Keratinocyte (primary cell): ENCODE measurements around the gene ZNF23.

Experiments used
- EZH2 ChIP-seq: IDR thresholded peaks from one replicate; pipeline ENCODE4 v1.6.1; 2012; ENCODE audit warnings: inconsistent platforms, mild to moderate bottlenecking, low read length, moderate library complexity
- TF ChIP-seq, protein P1 (sequence below), 3 experiments: IDR thresholded peaks in 1 of 3; conservative IDR thresholded peaks in 1 of 3; optimal IDR thresholded peaks in 1 of 3; 2 replicates in 2 of 3; 3 replicates in 1 of 3; pipeline versions ENCODE3 to v1.5.1; 2011; ENCODE audit warnings: low read length in 3 of 3, mild to moderate bottlenecking in 3 of 3, moderate library complexity in 2 of 3, control low read depth in 1 of 3, inconsistent platforms in 1 of 3; ENCODE audit not compliant: insufficient read depth in 2 of 3; ENCODE audit errors: extremely low read depth in 1 of 3

DNA sequence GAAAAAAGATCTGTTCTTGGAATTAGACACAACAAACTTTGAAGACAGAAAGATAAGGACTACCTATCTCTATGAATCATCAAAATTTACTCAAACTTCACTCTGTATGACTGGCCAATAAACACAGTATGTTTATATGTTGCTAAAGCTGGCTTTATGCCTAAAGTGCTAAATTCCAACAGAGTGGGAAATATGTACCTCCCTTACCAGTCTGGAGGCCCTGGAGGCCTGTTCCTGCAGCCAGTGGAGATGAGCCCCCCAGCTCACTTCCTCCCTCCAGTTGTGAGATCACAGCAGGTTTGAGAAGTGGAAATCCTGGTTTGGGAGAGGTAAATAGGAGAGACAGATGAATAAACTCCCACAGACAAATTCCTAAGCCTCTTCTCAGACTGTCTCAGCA is 9.0 kb downstream of the ZNF23 start:
- TF ChIP-seq EZH2: no peak
- TF ChIP-seq, protein P1, sequence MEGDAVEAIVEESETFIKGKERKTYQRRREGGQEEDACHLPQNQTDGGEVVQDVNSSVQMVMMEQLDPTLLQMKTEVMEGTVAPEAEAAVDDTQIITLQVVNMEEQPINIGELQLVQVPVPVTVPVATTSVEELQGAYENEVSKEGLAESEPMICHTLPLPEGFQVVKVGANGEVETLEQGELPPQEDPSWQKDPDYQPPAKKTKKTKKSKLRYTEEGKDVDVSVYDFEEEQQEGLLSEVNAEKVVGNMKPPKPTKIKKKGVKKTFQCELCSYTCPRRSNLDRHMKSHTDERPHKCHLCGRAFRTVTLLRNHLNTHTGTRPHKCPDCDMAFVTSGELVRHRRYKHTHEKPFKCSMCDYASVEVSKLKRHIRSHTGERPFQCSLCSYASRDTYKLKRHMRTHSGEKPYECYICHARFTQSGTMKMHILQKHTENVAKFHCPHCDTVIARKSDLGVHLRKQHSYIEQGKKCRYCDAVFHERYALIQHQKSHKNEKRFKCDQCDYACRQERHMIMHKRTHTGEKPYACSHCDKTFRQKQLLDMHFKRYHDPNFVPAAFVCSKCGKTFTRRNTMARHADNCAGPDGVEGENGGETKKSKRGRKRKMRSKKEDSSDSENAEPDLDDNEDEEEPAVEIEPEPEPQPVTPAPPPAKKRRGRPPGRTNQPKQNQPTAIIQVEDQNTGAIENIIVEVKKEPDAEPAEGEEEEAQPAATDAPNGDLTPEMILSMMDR (optimal IDR thresholded peaks at IDR 0.05 in 1 of 3, IDR thresholded peaks at IDR 0.05 in 1 of 3, conservative IDR thresholded peaks at IDR 0.05 in 1 of 3; ENCODE audit: extremely low read depth in 1 of 3, insufficient read depth in 2 of 3, low read length in 3 of 3): no peak
